Measurements from ENCODE around the gene GPR39. TPM values are rescaled to one million over a fixed set of nuclear protein-coding genes. Genes with fewer than 3 reads are reported as not detected.

The GPR39 gene
- total RNA-seq, 1 experiment from 2014 or later: 9.0 TPM

GRCh38 chr2:132640116-132640515 lies 223.5 kb downstream of the GPR39 start:
- H3K27me3 ChIP-seq (ENCODE audit: control insufficient read depth, insufficient read depth, low read length): no peaks in the 10 kb centered on the region
- ChIA-PET POLR2A (no interaction called here), CTCF (no interaction called here)
- no peak for DNase-seq (ENCODE audit: low read depth, low spot score)
- no peaks in the 10 kb centered on the region for H3K36me3 ChIP-seq (ENCODE audit: control insufficient read depth, insufficient read depth, low read length)
- no peak overlapping the region for H3K27ac ChIP-seq (ENCODE audit: low read length)
- no peak overlapping the region for H3K4me3 ChIP-seq (ENCODE audit: low read depth in 2 of 2, low read length in 2 of 2)
- ATAC-seq: no peak
- no peaks in the 10 kb centered on the region for H3K4me1 ChIP-seq (ENCODE audit: control insufficient read depth, insufficient read depth, low read length)
- no TSS peak for BruUV-seq (replicated peaks)
- no peaks in the 10 kb centered on the region for H3K9me3 ChIP-seq (ENCODE audit: control insufficient read depth, insufficient read depth, low read depth, low read length)
- intact Hi-C loops (cut with micrococcal nuclease; ENCODE audit: unreplicated experiment): no loop called here
- TF ChIP-seq POLR2AphosphoS5 (IDR thresholded peaks at IDR 0.05; ENCODE audit: low read depth, low read length) (no peak), SIN3A (IDR thresholded peaks at IDR 0.05; ENCODE audit: borderline replicate concordance, insufficient read depth, low read depth, low read length) (no peak), REST (IDR thresholded peaks at IDR 0.05; ENCODE audit: insufficient read depth in 1 of 2, low read depth in 2 of 2, low read length in 1 of 2) (no peak), TCF7L2 (IDR thresholded peaks at IDR 0.05; ENCODE audit: low read depth, low read length) (no peak), CTCF (IDR thresholded peaks at IDR 0.05) (no peak)
- in situ Hi-C loops (cut with HindIII; ENCODE audit: low pct_unique_long_range_greater_than_20kb, low sequenced_read_pairs): no loop called here

- Histone ChIP-seq H3K4me1 (ENCODE audit: control insufficient read depth, insufficient read depth, low read length) (no peaks in the 10 kb centered on the region), H3K9me3 (ENCODE audit: control insufficient read depth, insufficient read depth, low read depth, low read length) (no peaks in the 10 kb centered on the region), H3K36me3 (ENCODE audit: control insufficient read depth, insufficient read depth, low read length) (no peaks in the 10 kb centered on the region), H3K4me3 (ENCODE audit: low read depth in 2 of 2, low read length in 2 of 2) (no peak overlapping the region), H3K27me3 (ENCODE audit: control insufficient read depth, insufficient read depth, low read length) (no peaks in the 10 kb centered on the region), H3K27ac (ENCODE audit: low read length) (no peak overlapping the region)
- TF ChIP-seq SIN3A (IDR thresholded peaks at IDR 0.05; ENCODE audit: borderline replicate concordance, insufficient read depth, low read depth, low read length) (no peak), REST (IDR thresholded peaks at IDR 0.05; ENCODE audit: insufficient read depth in 1 of 2, low read depth in 2 of 2, low read length in 1 of 2) (no peak), TCF7L2 (IDR thresholded peaks at IDR 0.05; ENCODE audit: low read depth, low read length) (no peak), CTCF (IDR thresholded peaks at IDR 0.05) (no peak), POLR2AphosphoS5 (IDR thresholded peaks at IDR 0.05; ENCODE audit: low read depth, low read length) (no peak)
- CTCF ChIA-PET: no interaction called here
- POLR2A ChIA-PET: no interaction called here
- DNase-seq (ENCODE audit: low read depth, low spot score) (no peak), ATAC-seq (no peak)
- in situ Hi-C loops (cut with HindIII; ENCODE audit: low pct_unique_long_range_greater_than_20kb, low sequenced_read_pairs) (no loop called here), intact Hi-C loops (cut with micrococcal nuclease; ENCODE audit: unreplicated experiment) (no loop called here)
- no TSS peak for BruUV-seq (replicated peaks)
Measured at GRCh38 chr2:132641819-132642218, 225.2 kb downstream of the GPR39 start.

Measured in Panc1 (cell line).